CD4-positive, alpha-beta memory T cell (primary cell): Measurements from ENCODE around the gene NAP1L4. TPM values are rescaled to one million over a fixed set of nuclear protein-coding genes. Genes with fewer than 3 reads are reported as not detected.

Experiments
- CTCF ChIA-PET: fragments of 350-600 bp; sonication (Branson Sonifier 250); formaldehyde crosslinking; loops from one replicate; lab custom pipeline; 2021; ENCODE audit warnings: inconsistent platforms; ENCODE audit not compliant: partially characterized antibody; lab: Charles Lee
- POLR2A ChIA-PET: fragments of 350-600 bp; sonication (Branson Sonifier 250); formaldehyde crosslinking; loops from one replicate; lab custom pipeline; 2021; ENCODE audit not compliant: partially characterized antibody; lab: Charles Lee
- DNase-seq, 5 donors: peaks; one replicate each; pipeline versions ENCODE4 v3.0.0 to v3.0.0-alpha.2; 2020 to 2022; ENCODE audit warnings: mixed read lengths in 1 of 5
- H3K27ac ChIP-seq: one replicate; pipeline ENCODE4 v1.7.0; 2013; ENCODE audit warnings: low read depth, low read length
- H3K27me3 ChIP-seq: 2 replicates; pipeline ENCODE4 v1.7.0; 2013; ENCODE audit warnings: mild to moderate bottlenecking, low read length, moderate library complexity; ENCODE audit not compliant: insufficient read depth
- H3K36me3 ChIP-seq: 2 replicates; pipeline ENCODE4 v1.7.0; 2013; ENCODE audit warnings: mild to moderate bottlenecking, low read length, moderate library complexity; ENCODE audit not compliant: insufficient read depth
- H3K4me1 ChIP-seq: 2 replicates; pipeline ENCODE4 v1.7.0; 2013; ENCODE audit warnings: mild to moderate bottlenecking, low read length, moderate library complexity; ENCODE audit not compliant: insufficient read depth
- H3K4me3 ChIP-seq, 2 donors: one replicate each; pipeline ENCODE4 v1.7.0; 2013; ENCODE audit warnings: low read length in 2 of 2, mild to moderate bottlenecking in 1 of 2
- H3K9me3 ChIP-seq, 2 donors: one replicate each; pipeline ENCODE4 v1.7.0; 2013; ENCODE audit warnings: low read length in 2 of 2, control low read depth in 1 of 2; ENCODE audit not compliant: control insufficient read depth in 1 of 2
- H3K27ac Mint-ChIP-seq, 7 donors: one replicate each; pipeline ENCODE4 v1.8.0; 2020 to 2021; ENCODE audit warnings: mixed read lengths in 7 of 7, mild to moderate bottlenecking in 6 of 7, inconsistent platforms in 3 of 7, moderate library complexity in 3 of 7
- H3K27me3 Mint-ChIP-seq, 2 donors: one replicate each; pipeline ENCODE4 v1.8.0; 2020 to 2021; ENCODE audit warnings: mixed read lengths in 2 of 2
- H3K36me3 Mint-ChIP-seq, 2 donors: one replicate each; pipeline ENCODE4 v1.8.0; 2020 to 2021; ENCODE audit warnings: mixed read lengths in 2 of 2, inconsistent platforms in 1 of 2, mild to moderate bottlenecking in 1 of 2
- H3K4me1 Mint-ChIP-seq, 4 donors: one replicate each; pipeline ENCODE4 v1.8.0; 2020 to 2021; ENCODE audit warnings: mixed read lengths in 4 of 4, mild to moderate bottlenecking in 1 of 4
- H3K4me3 Mint-ChIP-seq, 8 donors: one replicate each; pipeline ENCODE4 v1.8.0; 2020 to 2021; ENCODE audit warnings: mixed read lengths in 8 of 8, mild to moderate bottlenecking in 7 of 8, moderate library complexity in 6 of 8, inconsistent platforms in 3 of 8
- H3K9me3 Mint-ChIP-seq, 8 donors: one replicate each; pipeline ENCODE4 v1.8.0; 2020 to 2021; ENCODE audit warnings: mixed read lengths in 8 of 8, mild to moderate bottlenecking in 5 of 8, inconsistent platforms in 3 of 8, moderate library complexity in 1 of 8
- intact Hi-C: fragments of 100-400 bp; cut with micrococcal nuclease; formaldehyde crosslinking; loops from one replicate; pipeline ENCODE4 v1.15.1; 2023
- polyA plus RNA-seq, 2 donors: library from polyadenylated mRNA; unstranded; fragments of 300-500 nt; fragmentation: Illumina TruSeq; gene quantifications; one replicate each; pipeline ENCODE4 v1.2.3, GENCODE V29; 2021
- total RNA-seq, 2 experiments: library from RNA; stranded (reverse); gene quantifications; one replicate each; pipeline ENCODE4 v1.2.3, GENCODE V29; 2021

The NAP1L4 gene
- total and polyA plus RNA-seq, 4 experiments from 2014 or later: 153 to 303 (median 230) TPM

DNA sequence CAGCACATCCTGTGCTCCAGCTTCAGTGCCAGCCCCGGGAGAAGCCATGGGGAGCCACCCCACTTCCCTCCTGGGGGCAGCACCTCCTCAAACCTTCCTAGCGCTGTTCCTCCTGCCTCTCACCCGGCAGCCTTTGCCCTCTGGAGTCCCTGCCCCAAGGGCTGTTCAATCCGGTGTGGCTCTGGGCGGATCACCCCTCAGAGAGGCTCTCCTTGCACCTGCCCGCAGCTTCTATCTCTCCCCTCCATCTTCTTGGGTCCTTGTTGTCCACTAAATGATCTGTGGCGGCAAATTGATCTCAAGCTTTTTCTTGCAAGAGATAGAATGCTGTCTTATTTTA, 88.5 kb downstream of the NAP1L4 start:
- Mint-ChIP-seq H3K27me3 (no peaks in the 10 kb centered on the region), H3K36me3 (peaks cover 6 to 23% of the 10 kb centered on the region in 2 donors), H3K4me1 (peaks cover 24 to 52% (median 36%) of the 10 kb centered on the region in 4 donors), H3K27ac (peak overlapping the region in 4 of 7 donors; percentile 46 to 70 (median 66)), H3K9me3 (peaks cover 0 to 2% (median 0%) of the 10 kb centered on the region in 8 donors), H3K4me3 (peak overlapping the region; percentile 48 to 84 (median 72))
- Histone ChIP-seq H3K27ac (no peak overlapping the region), H3K27me3 (no peaks in the 10 kb centered on the region), H3K4me1 (peaks cover 38% of the 10 kb centered on the region), H3K36me3 (no peaks in the 10 kb centered on the region), H3K4me3 (no peak overlapping the region), H3K9me3 (no peaks in the 10 kb centered on the region)
- intact Hi-C loops: no loop called here
- no peak for DNase-seq
- ChIA-PET CTCF (interaction anchor here (1.5 to 3.9 kb wide), 4 partner anchors 11 to 599 kb away, joined by 4 to 20 read pairs (median 10); no protein-coding TSS in a partner anchor), POLR2A (interaction anchor here (0.5 to 3.9 kb wide), 5 partner anchors 11 to 608 kb away, joined by 3 to 32 read pairs (median 5); partner anchors contain the start of genes CDKN1C and PHLDA2)

DNA sequence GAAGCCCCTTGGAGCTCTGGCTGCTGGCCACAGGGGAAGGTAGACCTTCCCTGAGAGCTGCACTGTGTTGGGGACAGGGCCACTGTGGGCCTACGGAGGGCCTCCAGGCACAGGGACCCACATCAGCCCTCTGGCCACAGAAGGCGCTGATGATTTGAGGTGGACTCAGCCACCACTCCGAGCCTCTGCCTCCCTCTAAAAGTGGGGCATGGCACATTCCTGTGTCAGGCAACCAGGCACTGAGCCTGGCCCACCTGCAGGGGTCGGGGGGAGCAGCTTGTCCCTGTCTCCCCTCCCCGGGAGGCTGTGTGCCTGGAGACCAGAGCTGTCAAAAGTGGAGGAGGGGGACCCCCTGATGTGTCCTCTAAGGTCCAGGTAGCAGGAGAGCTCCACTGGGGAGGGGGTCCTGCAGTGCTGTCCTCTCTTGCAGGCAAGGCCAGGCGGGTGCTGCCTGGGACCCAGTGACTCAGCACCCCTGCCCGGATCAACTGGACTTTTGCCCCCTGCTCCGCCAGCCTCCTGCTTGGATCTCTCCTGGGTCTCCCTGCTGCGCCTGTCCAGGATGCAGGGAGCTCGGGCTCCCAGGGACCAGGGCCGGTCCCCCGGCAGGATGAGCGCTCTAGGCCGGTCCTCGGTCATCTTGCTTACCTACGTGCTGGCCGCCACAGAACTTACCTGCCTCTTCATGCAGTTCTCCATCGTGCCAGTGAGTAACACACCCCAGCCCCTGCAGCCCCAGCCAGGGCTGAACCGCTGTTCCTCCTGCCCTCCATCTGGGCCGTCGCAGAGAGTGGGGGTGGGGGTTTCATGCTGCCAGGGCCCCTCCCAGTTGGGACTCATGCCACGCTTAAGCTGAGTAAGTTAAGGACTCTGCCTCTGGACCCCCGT, 89.1 kb downstream of the NAP1L4 start:
- CTCF ChIA-PET: interaction anchor here (0.8 to 3.9 kb wide), 5 partner anchors 10 to 598 kb away, joined by 4 to 20 read pairs (median 8); no protein-coding TSS in a partner anchor
- peak overlapping the region; percentile 28 to 67 for H3K4me3 ChIP-seq
- H3K4me1 Mint-ChIP-seq: peaks cover 30 to 58% (median 42%) of the 10 kb centered on the region in 4 donors
- POLR2A ChIA-PET: interaction anchor here (0.5 to 3.9 kb wide), 12 partner anchors 11 to 607 kb away, joined by 3 to 32 read pairs (median 4); partner anchors contain the start of genes CDKN1C and PHLDA2
- intact Hi-C loops: loop anchor here (1.0 kb wide), 2 partner anchors 18 to 503 kb away; partner anchors contain the start of genes CDKN1C and TSSC4
- no peaks in the 10 kb centered on the region for H3K27me3 Mint-ChIP-seq
- no peaks in the 10 kb centered on the region for H3K9me3 ChIP-seq
- H3K27ac ChIP-seq: peak overlapping the region; percentile 65
- H3K36me3 ChIP-seq: no peaks in the 10 kb centered on the region
- peaks cover 44% of the 10 kb centered on the region for H3K4me1 ChIP-seq
- no peaks in the 10 kb centered on the region for H3K27me3 ChIP-seq
- peaks cover 0 to 2% (median 0%) of the 10 kb centered on the region in 8 donors for H3K9me3 Mint-ChIP-seq
- peak overlapping the region; percentile 39 to 84 (median 80) for H3K4me3 Mint-ChIP-seq
- DNase-seq: no peak
- H3K36me3 Mint-ChIP-seq: peaks cover 6 to 23% of the 10 kb centered on the region in 2 donors
- H3K27ac Mint-ChIP-seq: peak overlapping the region in 6 of 7 donors; percentile 13 to 72 (median 35)

DNA sequence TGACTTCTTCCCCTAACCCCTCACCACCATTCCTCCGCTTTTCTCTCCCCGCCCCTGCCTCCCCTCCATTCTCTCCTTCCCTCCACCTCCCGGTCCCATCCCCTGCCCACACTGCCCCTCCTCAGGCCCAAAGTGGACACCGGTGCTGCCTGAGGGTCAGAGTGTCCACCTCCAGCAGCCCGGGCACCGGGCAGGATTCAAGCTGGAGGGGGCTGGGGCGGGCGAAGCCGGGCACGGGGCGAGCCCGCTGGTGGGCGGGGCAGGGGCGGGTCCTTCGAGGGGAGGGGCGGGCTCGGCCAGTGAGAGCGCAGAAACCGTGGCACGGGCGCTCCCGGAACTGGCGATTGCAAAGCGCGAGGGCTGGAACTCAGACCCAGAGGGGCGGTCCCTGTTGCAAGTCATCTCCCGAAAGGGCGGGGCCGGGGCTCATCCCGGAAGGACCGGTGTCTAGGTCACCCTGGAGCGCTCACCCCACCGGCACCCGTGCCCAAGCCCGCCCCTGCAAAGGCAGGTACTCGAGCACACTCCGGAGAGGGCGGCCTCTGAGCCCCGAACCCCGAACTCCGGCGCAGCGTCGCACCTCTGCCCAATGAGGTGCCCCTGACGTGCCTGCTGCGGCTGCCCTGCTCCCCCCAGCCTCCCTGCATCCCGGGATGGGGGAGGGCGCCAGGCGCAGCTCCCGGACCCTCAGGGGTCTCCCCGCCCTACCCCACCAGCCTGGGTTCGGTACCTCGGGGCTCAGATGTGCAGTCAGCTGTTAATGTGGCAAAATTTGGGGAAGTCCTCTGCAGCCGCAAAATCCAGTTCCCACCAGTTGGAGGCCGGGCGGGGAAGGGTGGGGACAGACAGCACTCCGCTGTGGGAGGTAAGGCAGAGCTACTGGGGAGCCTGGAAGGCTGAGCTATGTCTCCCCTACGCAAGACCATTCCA, 90.0 kb downstream of the NAP1L4 start:
- ChIA-PET CTCF (interaction anchor here (0.8 to 3.9 kb wide), 5 partner anchors 9 to 597 kb away, joined by 3 to 20 read pairs (median 8); no protein-coding TSS in a partner anchor), POLR2A (interaction anchor here (0.7 to 3.9 kb wide), 10 partner anchors 10 to 606 kb away, joined by 3 to 32 read pairs (median 4); partner anchors contain the start of gene PHLDA2)
- peaks cover 6 to 23% of the 10 kb centered on the region in 2 donors for H3K36me3 Mint-ChIP-seq
- no peaks in the 10 kb centered on the region for H3K27me3 Mint-ChIP-seq
- H3K27ac Mint-ChIP-seq: peak overlapping the region; percentile 29 to 90 (median 72)
- Histone ChIP-seq H3K4me1 (peaks cover 49% of the 10 kb centered on the region), H3K27ac (peak overlapping the region; percentile 65), H3K4me3 (peak overlapping the region; percentile 28 to 67), H3K9me3 (no peaks in the 10 kb centered on the region), H3K36me3 (no peaks in the 10 kb centered on the region), H3K27me3 (no peaks in the 10 kb centered on the region)
- H3K9me3 Mint-ChIP-seq: peaks cover 0 to 2% (median 0%) of the 10 kb centered on the region in 8 donors
- DNase-seq: peak; percentile 81 to 92 (median 84)
- peaks cover 34 to 66% (median 48%) of the 10 kb centered on the region in 4 donors for H3K4me1 Mint-ChIP-seq
- intact Hi-C loops: loop anchor here (1.0 kb wide), 2 partner anchors 17 to 502 kb away; partner anchors contain the start of genes CDKN1C and TSSC4
- H3K4me3 Mint-ChIP-seq: peak overlapping the region; percentile 73 to 86 (median 79)

DNA sequence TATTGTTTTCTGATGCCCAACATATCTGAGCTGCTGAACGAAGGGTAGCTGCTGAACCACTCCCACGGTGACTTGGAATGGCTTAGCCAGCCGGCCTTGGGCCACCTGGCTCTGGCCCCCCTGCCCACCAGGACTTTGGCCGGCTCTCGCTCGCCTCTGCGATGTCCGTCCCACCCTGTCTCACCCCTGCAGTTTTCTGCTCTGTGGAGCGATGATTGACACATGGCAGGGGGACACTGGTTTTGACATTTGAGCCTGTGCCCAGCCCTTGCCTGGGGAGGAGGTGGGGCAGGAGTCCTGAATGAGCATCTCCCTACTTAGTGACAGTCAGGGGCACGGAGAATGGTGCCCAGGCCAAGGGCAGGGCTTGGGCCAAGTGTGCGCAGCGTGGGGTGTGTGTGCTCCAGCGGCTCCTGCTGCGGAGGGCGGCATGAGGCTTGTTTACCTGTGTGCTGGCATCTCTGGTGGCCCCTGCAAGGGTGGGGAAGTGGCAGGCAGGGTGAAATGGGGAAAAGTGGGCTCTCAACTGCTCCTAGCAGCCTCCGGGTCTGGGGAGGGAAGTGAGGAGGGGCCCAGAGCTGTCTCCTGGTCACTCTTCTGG, 90.8 kb downstream of the NAP1L4 start:
- peaks cover 34 to 66% (median 48%) of the 10 kb centered on the region in 4 donors for H3K4me1 Mint-ChIP-seq
- H3K4me1 ChIP-seq: peaks cover 49% of the 10 kb centered on the region
- CTCF ChIA-PET: interaction anchor here (1.0 kb wide), 2 partner anchors 190 kb away, joined by 3 to 5 read pairs; no protein-coding TSS in a partner anchor

DNA sequence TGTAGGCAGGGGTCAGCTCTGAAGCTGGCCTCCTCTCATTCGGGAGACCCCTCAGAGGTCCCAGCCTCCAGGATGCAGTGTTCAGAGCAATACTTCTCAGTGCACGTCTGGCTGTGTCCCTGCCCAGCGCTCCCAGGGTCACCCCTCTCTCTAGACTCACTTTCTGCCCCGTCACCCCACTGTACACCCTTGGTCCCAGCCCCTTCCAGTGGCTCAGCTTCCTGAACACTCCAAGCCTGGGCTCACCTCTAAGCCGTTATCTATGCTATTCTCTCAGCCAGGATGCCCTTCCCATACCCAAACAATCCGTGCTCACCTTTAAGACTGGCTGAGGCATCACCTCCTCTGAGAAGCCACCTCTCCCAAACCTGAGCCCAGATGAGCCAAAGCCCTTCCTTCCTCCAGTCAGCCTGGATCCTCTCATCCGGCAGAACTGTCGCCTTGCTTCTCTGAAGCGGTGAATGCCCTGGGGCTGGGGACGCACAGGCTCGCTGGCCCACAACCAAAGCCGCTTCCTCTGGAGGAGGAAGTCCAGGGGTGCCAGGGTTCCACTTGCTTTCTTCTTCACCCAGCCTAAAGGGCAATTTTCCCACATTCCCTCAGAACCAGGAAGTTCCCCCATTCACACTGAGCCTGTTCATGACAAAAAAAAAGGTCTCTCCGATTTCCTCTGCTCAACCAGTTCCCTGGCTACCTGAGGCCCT, 92.9 kb downstream of the NAP1L4 start:
- Histone ChIP-seq H3K9me3 (no peaks in the 10 kb centered on the region), H3K4me1 (peaks cover 49% of the 10 kb centered on the region), H3K36me3 (no peaks in the 10 kb centered on the region), H3K27ac (no peak overlapping the region), H3K27me3 (no peaks in the 10 kb centered on the region), H3K4me3 (no peak overlapping the region)
- Mint-ChIP-seq H3K4me3 (peak overlapping the region in 7 of 8 donors; percentile 27 to 96 (median 55)), H3K9me3 (peaks cover 0 to 2% (median 0%) of the 10 kb centered on the region in 8 donors), H3K4me1 (peaks cover 33 to 58% (median 45%) of the 10 kb centered on the region in 4 donors), H3K27ac (peak overlapping the region; percentile 80 to 97 (median 91)), H3K27me3 (no peaks in the 10 kb centered on the region), H3K36me3 (no peaks in the 10 kb centered on the region)
- POLR2A ChIA-PET: interaction anchor here (1.0 to 1.9 kb wide), 5 partner anchors 12 to 453 kb away, joined by 3 to 8 read pairs (median 6); partner anchors contain the start of genes CDKN1C and PHLDA2
- no peak for DNase-seq
- CTCF ChIA-PET: interaction anchor here (1.0 to 2.1 kb wide), 3 partner anchors 11 to 367 kb away, joined by 4 to 16 read pairs (median 5); no protein-coding TSS in a partner anchor
- intact Hi-C loops: no loop called here

More for the DNA sequence above, 90.8 kb downstream of the NAP1L4 start:
- no peak overlapping the region for H3K4me3 ChIP-seq
- H3K27me3 ChIP-seq: no peaks in the 10 kb centered on the region
- peak overlapping the region; percentile 43 for H3K27ac ChIP-seq
- intact Hi-C loops: no loop called here
- Mint-ChIP-seq H3K27ac (peak overlapping the region; percentile 25 to 90 (median 64)), H3K27me3 (no peaks in the 10 kb centered on the region), H3K9me3 (peaks cover 0 to 2% (median 0%) of the 10 kb centered on the region in 8 donors), H3K4me3 (peak overlapping the region; percentile 38 to 82 (median 68)), H3K36me3 (peaks cover 3 to 17% of the 10 kb centered on the region in 2 donors)
- no peaks in the 10 kb centered on the region for H3K36me3 ChIP-seq
- POLR2A ChIA-PET: interaction anchor here (1.3 to 3.9 kb wide), 5 partner anchors 9 to 113 kb away, joined by 4 to 32 read pairs (median 7); no protein-coding TSS in a partner anchor
- H3K9me3 ChIP-seq: no peaks in the 10 kb centered on the region
- DNase-seq: no peak
